Effector CD8-positive, alpha-beta T cell (primary cell): ENCODE measurements around the gene EHD1.

Source experiments
- DNase-seq: peaks from one replicate; lab custom pipeline; 2025; lab: John Stamatoyannopoulos, UW

The EHD1 gene

GRCh38 chr11:64891215-64891848 lies 12.9 kb upstream of the EHD1 start:
- no peak for DNase-seq

- no peak for DNase-seq
Observed at GRCh38 chr11:64890522-64890939, 12.1 kb upstream of the EHD1 start.

GRCh38 chr11:64888729-64889511 lies 10.5 kb upstream of the EHD1 start:
- no peak for DNase-seq

- DNase-seq = no peak
Observed at GRCh38 chr11:64888406-64888728, 9.9 kb upstream of the EHD1 start.

DNA sequence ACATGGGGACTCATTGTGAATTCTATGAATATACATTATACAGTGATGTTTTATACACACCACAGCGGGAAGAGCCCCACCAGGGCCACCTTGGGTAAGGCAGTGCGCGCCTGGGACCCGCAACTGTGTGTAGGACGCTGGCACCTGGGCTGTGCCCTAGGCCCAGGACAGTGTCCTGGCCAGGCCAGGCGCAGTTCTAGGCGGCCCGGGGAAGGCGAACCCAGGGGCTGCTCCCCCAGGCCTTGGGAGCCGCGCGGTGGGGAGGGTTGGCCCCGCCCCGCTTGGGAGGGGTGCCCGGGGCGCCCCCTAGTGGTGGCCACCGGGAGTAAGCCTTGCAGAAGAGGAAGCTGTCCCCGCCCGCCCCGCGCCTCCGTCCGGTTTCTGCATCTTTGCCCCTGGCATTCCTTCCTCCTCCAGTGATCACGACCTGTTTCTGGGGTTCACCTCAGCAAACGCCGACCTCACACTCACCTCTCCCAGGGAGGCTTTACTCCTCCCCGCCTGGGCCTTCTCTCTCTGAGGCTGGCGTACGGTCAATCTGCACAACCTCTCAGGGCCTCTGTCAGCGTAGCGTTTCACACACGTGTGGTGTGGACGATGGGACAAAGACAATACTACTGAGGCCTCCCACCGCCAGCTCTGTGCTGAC lies 9.5 kb upstream of the EHD1 start:
- DNase-seq = peak; percentile 82

DNA sequence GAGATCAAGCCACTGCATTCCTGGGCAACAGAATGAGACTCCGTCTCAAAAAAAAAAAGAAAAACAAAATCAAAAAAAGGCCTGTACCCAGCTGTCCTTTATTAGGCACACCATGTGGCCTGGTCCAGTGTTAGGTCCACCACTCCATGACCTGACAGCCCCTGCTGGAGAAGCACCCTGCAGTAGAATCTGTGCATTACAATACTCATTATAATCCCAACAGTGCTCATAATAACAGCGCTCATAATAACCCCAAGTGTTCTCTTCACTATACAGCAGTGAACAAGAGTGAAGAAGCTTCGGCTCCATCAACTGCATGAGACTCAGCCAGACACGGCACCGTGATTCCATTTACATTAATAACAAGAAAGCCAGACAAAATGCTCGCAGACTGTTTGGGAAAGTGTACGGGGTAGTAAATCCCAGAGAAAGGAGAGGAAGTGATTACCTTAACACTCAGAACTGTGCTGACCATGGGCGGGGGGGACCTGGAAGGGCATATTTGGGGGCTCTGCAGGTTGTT lies 8.9 kb upstream of the EHD1 start:
- DNase-seq = no peak

DNA sequence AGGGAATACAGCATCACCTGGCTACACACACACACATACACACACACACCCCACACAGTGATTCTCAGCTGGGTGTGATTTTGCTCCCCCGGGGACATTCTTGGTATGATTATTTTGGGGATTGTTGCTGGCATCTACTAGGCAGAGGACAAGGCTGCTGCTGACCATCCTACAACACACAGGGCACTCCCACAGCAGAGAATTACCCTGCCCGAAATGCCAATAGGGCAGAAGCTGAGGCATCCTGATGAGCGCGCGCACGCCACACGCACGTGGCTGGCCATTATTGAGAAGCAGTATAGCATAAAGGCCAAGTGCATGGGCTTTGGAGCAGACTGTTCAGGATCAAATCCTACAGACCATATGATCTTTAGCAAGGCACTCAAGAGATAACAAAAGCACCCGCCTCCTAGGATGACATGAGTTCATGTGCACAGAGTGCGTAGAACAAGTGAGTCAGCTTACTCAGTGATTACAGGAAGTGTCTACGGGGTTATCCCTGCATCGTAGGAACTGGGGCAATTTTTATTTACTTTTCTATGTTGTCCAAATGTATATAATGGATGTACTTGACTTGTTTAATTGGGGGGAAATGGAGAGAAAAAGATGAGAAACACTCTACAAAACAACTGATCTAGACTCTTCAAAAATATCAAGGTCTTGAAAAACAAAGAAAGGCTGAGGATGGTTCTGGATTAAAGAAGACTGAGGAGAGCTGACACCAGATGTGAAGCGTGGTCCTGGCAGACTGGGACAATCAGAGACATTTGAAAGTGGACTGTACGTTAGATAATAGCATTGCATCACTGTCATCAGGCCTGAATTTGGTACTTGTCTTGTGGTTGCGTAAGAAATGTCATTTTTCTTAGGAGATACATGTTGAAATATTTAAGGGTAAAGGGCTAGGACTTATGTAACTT lies 7.2 kb upstream of the EHD1 start:
- DNase-seq = no peak

- DNase-seq = no peak
Observed at GRCh38 chr11:64884019-64884418, 5.6 kb upstream of the EHD1 start.

DNA sequence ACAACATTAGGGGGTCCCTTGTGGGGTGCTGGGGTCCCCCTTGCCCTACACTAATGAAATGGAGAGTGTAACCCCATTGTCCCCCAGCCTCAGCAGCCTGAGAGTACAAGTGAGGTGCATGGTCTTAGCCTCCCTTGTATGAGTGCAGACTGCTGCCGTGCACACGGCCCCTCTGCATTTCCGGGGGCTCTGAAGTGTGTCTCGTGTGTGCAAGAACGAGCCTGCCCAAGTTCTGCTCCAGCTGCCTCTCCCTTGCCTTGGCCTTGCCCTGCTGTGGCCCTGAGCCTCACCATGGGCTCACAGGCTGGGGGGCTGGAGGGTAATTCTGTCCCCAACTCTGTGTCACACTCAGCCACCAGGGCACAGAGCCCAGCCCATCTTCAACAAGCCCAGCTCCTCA lies 5.2 kb upstream of the EHD1 start:
- DNase-seq = no peak

DNA sequence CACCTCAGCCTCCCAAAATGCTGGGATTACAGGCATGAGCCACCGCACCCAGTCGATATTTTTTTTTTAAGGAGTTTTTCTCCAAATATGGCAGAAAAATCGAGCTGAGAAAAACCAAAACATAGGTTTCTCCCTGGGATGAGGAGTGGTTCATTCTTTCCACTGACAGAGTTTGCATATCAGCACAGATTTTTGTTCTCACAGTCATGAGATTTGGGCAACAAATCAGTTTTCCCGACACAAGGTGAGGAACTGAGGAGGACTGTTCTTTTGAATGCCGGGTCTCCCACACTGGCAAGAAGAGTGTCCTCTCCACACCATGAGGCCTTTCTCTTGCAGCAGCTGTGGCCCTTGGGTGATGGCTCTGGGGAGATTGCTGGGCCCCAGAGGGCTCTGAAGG lies 3.8 kb upstream of the EHD1 start:
- DNase-seq = no peak

GRCh38 chr11:64881476-64881875 lies 3.1 kb upstream of the EHD1 start:
- no peak for DNase-seq

- no peak for DNase-seq
Observed at GRCh38 chr11:64880240-64881001, 2.0 kb upstream of the EHD1 start.

GRCh38 chr11:64879244-64879900 lies 951 bp upstream of the EHD1 start:
- DNase-seq = no peak

- no peak for DNase-seq
Observed at GRCh38 chr11:64878223-64878493, 263 bp downstream of the EHD1 start.

- DNase-seq = no peak
Observed at GRCh38 chr11:64877390-64878222, 815 bp downstream of the EHD1 start.

DNA sequence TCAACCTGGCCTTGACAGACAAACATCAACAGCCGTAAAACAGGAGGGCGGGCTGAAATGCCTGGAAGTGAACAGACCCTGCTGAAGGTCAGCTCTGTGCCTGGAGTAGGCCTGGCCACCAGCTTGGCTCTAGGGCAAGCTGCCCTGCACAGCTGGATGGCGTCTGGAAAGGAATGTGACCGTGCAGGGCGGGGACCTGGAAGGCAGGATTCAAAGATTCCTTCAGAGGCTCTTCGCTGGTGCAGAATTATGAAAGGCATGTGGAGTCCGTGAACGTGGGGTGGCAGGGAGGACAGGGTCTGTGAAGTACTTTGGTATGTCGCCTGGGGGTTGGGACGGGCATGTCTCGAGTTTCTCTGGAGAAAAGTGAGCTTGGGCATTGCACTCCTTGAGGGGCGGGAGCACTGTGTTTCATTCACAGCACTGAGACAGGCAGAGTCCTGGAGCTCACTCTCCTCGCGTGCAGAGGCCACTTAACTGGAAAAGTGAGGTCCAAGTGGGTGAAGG lies 1.5 kb downstream of the EHD1 start:
- DNase-seq = no peak

- no peak for DNase-seq
Observed at GRCh38 chr11:64876229-64876750, 2.1 kb downstream of the EHD1 start.

GRCh38 chr11:64875369-64876228 lies 2.8 kb downstream of the EHD1 start:
- no peak for DNase-seq
